ENCODE data around the gene DLG2. TPM values are rescaled to one million over a fixed set of nuclear protein-coding genes. Genes with fewer than 3 reads are reported as not detected.
A peak's percentile ranks its signal among the peaks of the same experiment; 100 is the strongest.

Gene DLG2
- total RNA-seq, 2 donors from 2014 or later, result 3.8 to 16.4 TPM

GRCh38 chr11:84724256-84724655 is 902.9 kb downstream of the DLG2 start:
- ATAC-seq (ENCODE audit: insufficient number of reproducible peaks, low FRiP score, low read depth), result no peak
- H3K4me3 ChIP-seq, result no peak overlapping the region

GRCh38 chr11:84722583-84723108 is 904.5 kb downstream of the DLG2 start:
- H3K27me3 ChIP-seq (replicated peaks; ENCODE audit: insufficient read depth), result no peaks in the 10 kb centered on the region
- no peak for DNase-seq (ENCODE audit: low spot score)
- peaks cover 3 to 7% of the 10 kb centered on the region in 2 donors for H3K4me1 ChIP-seq (ENCODE audit: control insufficient read depth in 1 of 2, low read depth in 2 of 2)
- ATAC-seq (ENCODE audit: insufficient number of reproducible peaks, low FRiP score, low read depth), result no peak
- no peaks in the 10 kb centered on the region for H3K36me3 ChIP-seq
- no peaks in the 10 kb centered on the region for H3K9me3 ChIP-seq
- no peak overlapping the region for H3K4me3 ChIP-seq
- no peak for TF ChIP-seq CTCF (IDR thresholded peaks at IDR 0.05)
- no peak overlapping the region for H3K27ac ChIP-seq

More at GRCh38 chr11:84724256-84724655, 902.9 kb downstream of the DLG2 start:
- TF ChIP-seq CTCF (IDR thresholded peaks at IDR 0.05), result no peak
- Histone ChIP-seq H3K9me3 (no peaks in the 10 kb centered on the region), H3K27ac (no peak overlapping the region), H3K4me1 (ENCODE audit: control insufficient read depth in 1 of 2, low read depth in 2 of 2) (peaks cover 3 to 7% of the 10 kb centered on the region in 2 donors), H3K27me3 (replicated peaks; ENCODE audit: insufficient read depth) (no peaks in the 10 kb centered on the region), H3K36me3 (no peaks in the 10 kb centered on the region)
- no peak for DNase-seq (ENCODE audit: low spot score)

- Histone ChIP-seq H3K36me3 (no peaks in the 10 kb centered on the region), H3K27ac (no peak overlapping the region), H3K4me3 (no peak overlapping the region), H3K4me1 (ENCODE audit: control insufficient read depth in 1 of 2, low read depth in 2 of 2) (peaks cover 3 to 7% of the 10 kb centered on the region in 2 donors), H3K9me3 (no peaks in the 10 kb centered on the region), H3K27me3 (replicated peaks; ENCODE audit: insufficient read depth) (no peaks in the 10 kb centered on the region)
- DNase-seq (ENCODE audit: low spot score) (no peak), ATAC-seq (ENCODE audit: insufficient number of reproducible peaks, low FRiP score, low read depth) (no peak)
- no peak for TF ChIP-seq CTCF (IDR thresholded peaks at IDR 0.05)
Observed at GRCh38 chr11:84721561-84721961, 905.6 kb downstream of the DLG2 start.

GRCh38 chr11:84720706-84721402 is 906.3 kb downstream of the DLG2 start:
- no peak for ATAC-seq (ENCODE audit: insufficient number of reproducible peaks, low FRiP score, low read depth)
- Histone ChIP-seq H3K4me1 (ENCODE audit: control insufficient read depth in 1 of 2, low read depth in 2 of 2) (peaks cover 3 to 7% of the 10 kb centered on the region in 2 donors), H3K4me3 (peak overlapping the region; percentile 76), H3K9me3 (no peaks in the 10 kb centered on the region), H3K27me3 (replicated peaks; ENCODE audit: insufficient read depth) (no peaks in the 10 kb centered on the region), H3K36me3 (no peaks in the 10 kb centered on the region), H3K27ac (no peak overlapping the region)
- TF ChIP-seq CTCF (IDR thresholded peaks at IDR 0.05), result no peak
- DNase-seq (ENCODE audit: low spot score), result no peak

GRCh38 chr11:84719935-84720577 is 907.1 kb downstream of the DLG2 start:
- Histone ChIP-seq H3K4me1 (ENCODE audit: control insufficient read depth in 1 of 2, low read depth in 2 of 2) (peaks cover 3 to 7% of the 10 kb centered on the region in 2 donors), H3K9me3 (no peaks in the 10 kb centered on the region), H3K36me3 (no peaks in the 10 kb centered on the region), H3K4me3 (peak overlapping the region; percentile 76), H3K27ac (no peak overlapping the region), H3K27me3 (replicated peaks; ENCODE audit: insufficient read depth) (no peaks in the 10 kb centered on the region)
- TF ChIP-seq CTCF (IDR thresholded peaks at IDR 0.05), result no peak
- ATAC-seq (ENCODE audit: insufficient number of reproducible peaks, low FRiP score, low read depth) (no peak), DNase-seq (ENCODE audit: low spot score) (no peak)

Data from thoracic aorta (tissue), 2 donors.